K562 (cell line): ENCODE data around the gene IKBKE. TPM values are rescaled to one million over a fixed set of nuclear protein-coding genes. Genes with fewer than 3 reads are reported as not detected.
A peak's percentile ranks its signal among the peaks of the same experiment; 100 is the strongest.

Experiments used
- AFF1 ChIP-seq, 2 experiments: fragments of 450-650 bp; IDR thresholded peaks; 2 replicates each; pipeline ENCODE4 v1.6.1; 2018; ENCODE audit warnings: mild to moderate bottlenecking in 2 of 2, low read depth in 1 of 2; ENCODE audit not compliant: partially characterized antibody in 2 of 2
- ATF7 ChIP-seq: fragments of 450-650 bp; IDR thresholded peaks from 2 replicates; pipeline ENCODE4 v1.7.1; 2014; ENCODE audit warnings: mild to moderate bottlenecking, moderate library complexity
- CBFA2T3 ChIP-seq: fragments of 450-650 bp; IDR thresholded peaks from 2 replicates; pipeline ENCODE4 v1.6.1; 2017
- CHD2 ChIP-seq: IDR thresholded peaks from 2 replicates; pipeline ENCODE4 v1.6.1; 2011; ENCODE audit warnings: low read depth, low read length
- CREM ChIP-seq: IDR thresholded peaks from 2 replicates; pipeline ENCODE4 v1.6.1; 2014; ENCODE audit warnings: antibody characterized with exemption, low read depth
- CTBP1 ChIP-seq: fragments of 450-650 bp; IDR thresholded peaks from 2 replicates; pipeline ENCODE4 v1.6.1; 2016; ENCODE audit warnings: borderline replicate concordance
- EGR1 ChIP-seq: fragments of 450-650 bp; conservative IDR thresholded peaks from 2 replicates; pipeline ENCODE4 v1.6.1; 2017; ENCODE audit warnings: mild to moderate bottlenecking
- EHMT2 ChIP-seq: fragments of 450-650 bp; IDR thresholded peaks from 2 replicates; pipeline ENCODE4 v1.6.1; 2018; ENCODE audit warnings: antibody characterized with exemption
- MAFF ChIP-seq: IDR thresholded peaks from 2 replicates; pipeline ENCODE4 v1.6.1; 2012; ENCODE audit warnings: low read length, improper control_type of control experiment
- MAZ ChIP-seq, 2 experiments: fragments of 450-650 bp in 1 of 2; sonication (generic) in 1 of 2; formaldehyde crosslinking; IDR thresholded peaks in 1 of 2; conservative IDR thresholded peaks in 1 of 2; 2 replicates each; pipeline versions ENCODE4 v1.4.0 to v1.5.0; 2020; ENCODE audit warnings: mild to moderate bottlenecking in 1 of 2, missing genetic modification reagents in 1 of 2
- MTA2 ChIP-seq: fragments of 450-650 bp; IDR thresholded peaks from 2 replicates; pipeline ENCODE4 v1.6.1; 2016; ENCODE audit warnings: low read depth
- MXI1 ChIP-seq: IDR thresholded peaks from 2 replicates; pipeline ENCODE4 v1.6.1; 2011; ENCODE audit warnings: low read depth, mild to moderate bottlenecking, improper control_type of control experiment, low read length
- NCOR1 ChIP-seq: fragments of 450-650 bp; IDR thresholded peaks from 2 replicates; pipeline ENCODE4 v1.6.1; 2016; ENCODE audit warnings: mild to moderate bottlenecking, moderate library complexity
- NR2F6 ChIP-seq: fragments of 450-650 bp; formaldehyde crosslinking; IDR thresholded peaks from 2 replicates; pipeline ENCODE4 v1.4.0; 2020; ENCODE audit warnings: mild to moderate bottlenecking
- PATZ1 ChIP-seq: fragments of 250-450 bp; sonication (Bioruptor Pico); IDR thresholded peaks from 2 replicates; pipeline ENCODE4 v1.5.0; 2020; ENCODE audit warnings: mild to moderate bottlenecking, borderline replicate concordance
- RAD21 ChIP-seq, 2 experiments: fragments of 250-450 bp in 1 of 2; fragments of 450-650 bp in 1 of 2; sonication (Bioruptor Pico) in 1 of 2; formaldehyde crosslinking in 1 of 2; IDR thresholded peaks in 1 of 2; conservative IDR thresholded peaks in 1 of 2; 2 replicates each; pipeline versions ENCODE4 v1.4.0 to v1.8.0; 2020 to 2022; ENCODE audit warnings: mild to moderate bottlenecking in 2 of 2, moderate library complexity in 1 of 2
- SMAD1 ChIP-seq: fragments of 150-350 bp; IDR thresholded peaks from 2 replicates; pipeline ENCODE4 v1.6.1; 2014; ENCODE audit warnings: low read length, low read depth; ENCODE audit not compliant: partially characterized antibody
- SRF ChIP-seq, 2 experiments: fragments of 250-450, 450-650 bp in 1 of 2; sonication (Bioruptor Pico) in 1 of 2; sonication (generic) in 1 of 2; formaldehyde crosslinking; IDR thresholded peaks; 2 replicates each; pipeline versions ENCODE4 v1.5.0 to v1.5.1; 2020 to 2022; ENCODE audit warnings: mild to moderate bottlenecking in 1 of 2, missing genetic modification reagents in 1 of 2
- TARDBP ChIP-seq: fragments of 450-650 bp; IDR thresholded peaks from 2 replicates; pipeline ENCODE4 v1.6.1; 2016
- TRIM24 ChIP-seq, 2 experiments: fragments of 450-650 bp; IDR thresholded peaks; 2 replicates each; pipeline ENCODE4 v1.6.1; 2016
- TRIM28 ChIP-seq: fragments of 450-650 bp; IDR thresholded peaks from 2 replicates; pipeline ENCODE4 v1.6.1; 2017
- polyA plus RNA-seq, 8 experiments: library from polyadenylated mRNA; depleted of rRNA in 4 of 8; stranded (reverse) in 5 of 8; unstranded in 3 of 8; fragments of >200 nt; fragmentation: Nextera tagmentation in 2 of 8; fragmentation: Illumina TruSeq in 1 of 8; extraction: Ambion mirVana in 2 of 8; extraction: Trizol in 1 of 8; gene quantifications; 2 replicates each; pipeline versions ENCODE4 v1.2.1 to v1.2.3, GENCODE V29; 2011 to 2014; ENCODE audit warnings: inconsistent platforms in 1 of 8, missing spikeins in 1 of 8
- total RNA-seq, 7 experiments: library from RNA; depleted of rRNA in 6 of 7; stranded (reverse); fragments of >200 nt in 6 of 7; fragmentation: Illumina TruSeq in 2 of 7; extraction: Trizol in 2 of 7; gene quantifications; 2 replicates each; pipeline versions ENCODE4 v1.2.1 to v1.2.3, GENCODE V29; 2011 to 2021; ENCODE audit warnings: low replicate concordance in 1 of 7
- TF ChIP-seq, protein P1 (sequence below), 2 experiments: fragments of 450-650 bp; conservative IDR thresholded peaks; 2 replicates each; pipeline ENCODE4 v1.6.1; 2017; ENCODE audit warnings: mild to moderate bottlenecking in 2 of 2, moderate library complexity in 2 of 2

The IKBKE gene
- total and polyA plus RNA-seq, 9 of the 15 experiments (the other 6 are each of a cell fraction or from before 2014, with no cell fraction given) = 2.3 to 9.0 (median 4.8) TPM

DNA sequence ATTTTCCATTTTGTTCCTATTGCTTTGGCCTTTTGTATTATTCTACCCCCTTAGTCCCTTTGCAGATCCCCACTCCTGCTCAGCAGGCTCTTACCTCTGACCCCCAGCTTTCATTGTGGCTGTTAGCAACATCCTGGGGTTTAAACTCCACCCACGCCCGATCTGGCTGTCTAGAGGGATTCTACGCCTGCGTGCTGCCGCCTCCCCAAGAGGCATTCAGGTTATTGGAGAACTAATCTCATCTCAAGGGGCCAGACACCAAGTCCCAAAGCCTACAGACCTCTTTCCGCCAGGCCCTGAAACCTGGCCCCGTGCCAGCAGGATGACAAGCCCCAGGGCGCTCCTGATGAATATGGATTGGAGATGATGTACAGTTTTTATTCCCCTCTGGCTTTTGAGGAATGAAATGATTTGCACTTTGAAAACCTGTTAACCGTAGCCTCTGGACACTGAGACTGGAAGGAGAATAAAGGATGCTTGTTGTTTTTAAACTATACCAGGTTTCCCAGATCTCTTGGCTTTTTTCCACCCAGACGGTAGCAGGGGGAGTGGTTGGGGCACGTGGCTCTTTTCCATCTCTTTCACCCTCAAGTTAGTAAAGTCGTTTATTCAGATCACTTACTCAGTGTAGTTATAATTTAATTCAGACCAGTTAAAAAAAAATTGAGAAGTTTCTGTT lies 14.5 kb upstream of the IKBKE start (continued):
- TF ChIP-seq ATF7 (0 out of 2 replicates have a peak, but pooled peaks have one; percentile 46), SRF (CRISPR knock-in tag; IDR thresholded peaks at IDR 0.05) (peak in 1 of 2 experiments; percentile 52; a peak in 1 of 4 replicates), AFF1 (IDR thresholded peaks at IDR 0.05; ENCODE audit: low read depth in 1 of 2, partially characterized antibody in 2 of 2) (no peak), MXI1 (0 out of 2 replicates have a peak, but pooled peaks have one; percentile 17), MTA2 (peak; percentile 31; the same call in 1 of the 2 replicates), CREM (0 out of 2 replicates have a peak, but pooled peaks have one; percentile 44), CHD2 (no peak), NCOR1 (peak; percentile 54), TRIM28 (peak; percentile 18; the same call in 1 of the 2 replicates), MAZ (CRISPR knock-in tag; conservative IDR thresholded peaks at IDR 0.05 in 1 of 2, IDR thresholded peaks at IDR 0.05 in 1 of 2) (0 out of 4 replicates have a peak, but pooled peaks of 1 of the 2 experiments have one; percentile 31), TRIM24 (IDR thresholded peaks at IDR 0.05) (peak; percentile 13 to 48; a peak in 2 of 4 replicates), CBFA2T3 (peak; percentile 79), MAFF (no peak), CTBP1 (peak; percentile 80; the same call in 1 of the 2 replicates), PATZ1 (CRISPR knock-in tag) (no peak), RAD21 (CRISPR knock-in tag; conservative IDR thresholded peaks at IDR 0.05 in 1 of 2, IDR thresholded peaks at IDR 0.05 in 1 of 2) (peak in 1 of 2 experiments; percentile 58; a peak in 2 of 4 replicates), EHMT2 (peak; percentile 58), SMAD1 (peak; percentile 99), TARDBP (no peak), NR2F6 (CRISPR knock-in tag) (no peak), EGR1 (peak; percentile 95)
- TF ChIP-seq, protein P1, sequence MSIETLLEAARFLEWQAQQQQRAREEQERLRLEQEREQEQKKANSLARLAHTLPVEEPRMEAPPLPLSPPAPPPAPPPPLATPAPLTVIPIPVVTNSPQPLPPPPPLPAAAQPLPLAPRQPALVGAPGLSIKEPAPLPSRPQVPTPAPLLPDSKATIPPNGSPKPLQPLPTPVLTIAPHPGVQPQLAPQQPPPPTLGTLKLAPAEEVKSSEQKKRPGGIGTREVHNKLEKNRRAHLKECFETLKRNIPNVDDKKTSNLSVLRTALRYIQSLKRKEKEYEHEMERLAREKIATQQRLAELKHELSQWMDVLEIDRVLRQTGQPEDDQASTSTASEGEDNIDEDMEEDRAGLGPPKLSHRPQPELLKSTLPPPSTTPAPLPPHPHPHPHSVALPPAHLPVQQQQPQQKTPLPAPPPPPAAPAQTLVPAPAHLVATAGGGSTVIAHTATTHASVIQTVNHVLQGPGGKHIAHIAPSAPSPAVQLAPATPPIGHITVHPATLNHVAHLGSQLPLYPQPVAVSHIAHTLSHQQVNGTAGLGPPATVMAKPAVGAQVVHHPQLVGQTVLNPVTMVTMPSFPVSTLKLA (conservative IDR thresholded peaks at IDR 0.05) = peak; percentile 53 to 66
